Measurements from ENCODE around the gene MIPOL1.

Gene MIPOL1

GRCh38 chr14:37591311-37591940, 393.7 kb downstream of the MIPOL1 start:
- Histone ChIP-seq H3K36me3 (ENCODE audit: control insufficient read depth in 5 of 5, insufficient read depth in 5 of 5, low read length in 5 of 5) (no peaks in the 10 kb centered on the region), H3K27me3 (ENCODE audit: control insufficient read depth in 5 of 5, insufficient read depth in 4 of 5, low read length in 5 of 5) (peaks cover 53 to 79% (median 67%) of the 10 kb centered on the region in 5 donors), H3K9me3 (ENCODE audit: control insufficient read depth in 5 of 5, low read length in 5 of 5) (no peaks in the 10 kb centered on the region), H3K4me1 (ENCODE audit: control insufficient read depth in 5 of 5, insufficient read depth in 5 of 5, low read length in 5 of 5) (peaks cover 0 to 29% (median 24%) of the 10 kb centered on the region in 5 donors), H3K27ac (ENCODE audit: low read depth, low read length) (no peak overlapping the region), H3K9ac (ENCODE audit: low read length in 5 of 5) (no peak overlapping the region), H3K4me3 (ENCODE audit: low read depth in 1 of 5, low read length in 5 of 5) (no peak overlapping the region)

GRCh38 chr14:37591941-37592481, 394.3 kb downstream of the MIPOL1 start:
- Histone ChIP-seq H3K9ac (ENCODE audit: low read length in 5 of 5) (no peak overlapping the region), H3K9me3 (ENCODE audit: control insufficient read depth in 5 of 5, low read length in 5 of 5) (no peaks in the 10 kb centered on the region), H3K4me1 (ENCODE audit: control insufficient read depth in 5 of 5, insufficient read depth in 5 of 5, low read length in 5 of 5) (peaks cover 0 to 29% (median 24%) of the 10 kb centered on the region in 5 donors), H3K27me3 (ENCODE audit: control insufficient read depth in 5 of 5, insufficient read depth in 4 of 5, low read length in 5 of 5) (peaks cover 51 to 78% (median 70%) of the 10 kb centered on the region in 5 donors), H3K27ac (ENCODE audit: low read depth, low read length) (no peak overlapping the region), H3K36me3 (ENCODE audit: control insufficient read depth in 5 of 5, insufficient read depth in 5 of 5, low read length in 5 of 5) (no peaks in the 10 kb centered on the region), H3K4me3 (ENCODE audit: low read depth in 1 of 5, low read length in 5 of 5) (no peak overlapping the region)

- H3K27me3 ChIP-seq (ENCODE audit: control insufficient read depth in 5 of 5, insufficient read depth in 4 of 5, low read length in 5 of 5) = peaks cover 50 to 78% (median 72%) of the 10 kb centered on the region in 5 donors
- peaks cover 0 to 30% (median 27%) of the 10 kb centered on the region in 5 donors for H3K4me1 ChIP-seq (ENCODE audit: control insufficient read depth in 5 of 5, insufficient read depth in 5 of 5, low read length in 5 of 5)
- H3K36me3 ChIP-seq (ENCODE audit: control insufficient read depth in 5 of 5, insufficient read depth in 5 of 5, low read length in 5 of 5) = no peaks in the 10 kb centered on the region
- H3K9ac ChIP-seq (ENCODE audit: low read length in 5 of 5) = no peak overlapping the region
- no peak overlapping the region for H3K27ac ChIP-seq (ENCODE audit: low read depth, low read length)
- no peak overlapping the region for H3K4me3 ChIP-seq (ENCODE audit: low read depth in 1 of 5, low read length in 5 of 5)
- H3K9me3 ChIP-seq (ENCODE audit: control insufficient read depth in 5 of 5, low read length in 5 of 5) = no peaks in the 10 kb centered on the region
Measured at GRCh38 chr14:37592482-37593408, 395.0 kb downstream of the MIPOL1 start.

DNA sequence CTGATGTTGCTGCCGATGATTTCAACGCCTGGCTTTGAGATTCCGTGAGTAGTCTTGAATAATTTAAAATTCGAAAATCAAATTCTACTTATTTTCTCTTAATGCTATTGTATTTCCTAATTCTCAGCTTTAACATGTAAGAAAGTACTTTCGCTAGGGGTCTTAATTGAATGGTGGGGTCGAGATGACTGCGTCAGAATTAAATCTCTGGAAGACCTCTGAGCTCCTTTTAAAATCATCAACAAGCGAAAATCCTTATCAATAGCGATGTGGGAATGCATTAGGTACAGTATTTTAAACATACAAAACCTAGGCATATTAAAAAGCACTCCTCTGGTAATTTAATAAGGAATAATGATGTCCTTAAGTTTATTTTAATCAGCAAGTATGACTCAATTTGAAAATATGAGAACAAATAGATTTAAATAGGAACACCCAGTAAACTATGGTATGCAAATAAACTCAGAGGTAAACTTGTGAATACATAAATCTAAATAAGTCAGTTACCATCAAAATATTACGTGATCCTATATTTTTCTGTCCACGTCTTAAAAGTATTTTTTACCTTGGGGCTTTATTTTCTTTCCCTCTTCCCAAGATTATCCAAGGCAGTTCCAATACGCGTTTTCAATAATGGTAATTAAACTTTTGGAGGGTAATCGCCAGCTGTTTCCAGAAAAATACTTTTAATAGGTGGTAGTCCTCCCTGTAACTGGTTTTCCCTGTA, 395.9 kb downstream of the MIPOL1 start:
- Histone ChIP-seq H3K27me3 (ENCODE audit: control insufficient read depth in 5 of 5, insufficient read depth in 4 of 5, low read length in 5 of 5) (peaks cover 53 to 80% (median 75%) of the 10 kb centered on the region in 5 donors), H3K36me3 (ENCODE audit: control insufficient read depth in 5 of 5, insufficient read depth in 5 of 5, low read length in 5 of 5) (no peaks in the 10 kb centered on the region), H3K9me3 (ENCODE audit: control insufficient read depth in 5 of 5, low read length in 5 of 5) (no peaks in the 10 kb centered on the region), H3K27ac (ENCODE audit: low read depth, low read length) (no peak overlapping the region), H3K4me3 (ENCODE audit: low read depth in 1 of 5, low read length in 5 of 5) (peak overlapping the region in 4 of 5 donors; percentile 41 to 62 (median 54)), H3K9ac (ENCODE audit: low read length in 5 of 5) (no peak overlapping the region), H3K4me1 (ENCODE audit: control insufficient read depth in 5 of 5, insufficient read depth in 5 of 5, low read length in 5 of 5) (peaks cover 2 to 40% (median 32%) of the 10 kb centered on the region in 5 donors)

DNA sequence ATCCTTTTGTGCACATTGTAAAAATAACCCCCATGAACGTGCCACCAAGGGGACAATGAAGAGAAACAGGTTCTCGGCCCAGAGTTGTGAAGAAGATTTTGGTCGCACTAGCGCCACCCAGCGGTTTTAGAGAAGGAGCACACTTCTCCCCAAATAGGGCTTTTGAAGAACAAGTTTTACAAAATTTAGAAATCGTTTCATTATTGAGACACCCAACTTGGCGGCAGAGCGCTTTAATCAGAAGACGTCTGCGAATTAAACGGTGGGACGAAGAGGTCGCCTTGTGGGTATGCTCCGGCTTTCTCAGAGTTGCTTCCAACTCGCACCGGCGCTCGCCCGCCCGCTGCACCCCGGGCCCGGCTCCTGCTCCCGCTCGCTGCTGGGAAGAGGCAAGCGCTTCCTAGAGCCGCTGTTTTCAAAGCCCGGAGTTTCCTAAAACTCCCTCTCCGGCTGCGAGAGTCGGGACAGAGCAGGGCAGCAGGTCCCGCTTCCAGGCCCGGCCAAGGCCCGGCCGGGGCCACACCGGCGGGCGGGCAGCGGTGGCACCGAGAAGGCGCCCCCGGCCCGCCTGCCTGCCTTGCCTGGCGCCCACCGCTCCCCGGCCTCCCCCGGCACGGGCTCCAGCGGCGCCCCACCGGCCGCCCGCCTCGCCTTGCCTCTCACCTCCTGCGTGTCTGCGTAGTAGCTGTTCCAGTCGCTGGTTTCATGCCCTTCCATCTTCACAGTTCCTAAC, 396.7 kb downstream of the MIPOL1 start:
- Histone ChIP-seq H3K9me3 (ENCODE audit: control insufficient read depth in 5 of 5, low read length in 5 of 5) (no peaks in the 10 kb centered on the region), H3K27ac (ENCODE audit: low read depth, low read length) (no peak overlapping the region), H3K27me3 (ENCODE audit: control insufficient read depth in 5 of 5, insufficient read depth in 4 of 5, low read length in 5 of 5) (peaks cover 52 to 80% (median 76%) of the 10 kb centered on the region in 5 donors), H3K9ac (ENCODE audit: low read length in 5 of 5) (peak overlapping the region in 1 of 5 donors; percentile 56), H3K4me3 (ENCODE audit: low read depth in 1 of 5, low read length in 5 of 5) (peak overlapping the region; percentile 41 to 62 (median 59)), H3K4me1 (ENCODE audit: control insufficient read depth in 5 of 5, insufficient read depth in 5 of 5, low read length in 5 of 5) (peaks cover 2 to 47% (median 39%) of the 10 kb centered on the region in 5 donors), H3K36me3 (ENCODE audit: control insufficient read depth in 5 of 5, insufficient read depth in 5 of 5, low read length in 5 of 5) (no peaks in the 10 kb centered on the region)

DNA sequence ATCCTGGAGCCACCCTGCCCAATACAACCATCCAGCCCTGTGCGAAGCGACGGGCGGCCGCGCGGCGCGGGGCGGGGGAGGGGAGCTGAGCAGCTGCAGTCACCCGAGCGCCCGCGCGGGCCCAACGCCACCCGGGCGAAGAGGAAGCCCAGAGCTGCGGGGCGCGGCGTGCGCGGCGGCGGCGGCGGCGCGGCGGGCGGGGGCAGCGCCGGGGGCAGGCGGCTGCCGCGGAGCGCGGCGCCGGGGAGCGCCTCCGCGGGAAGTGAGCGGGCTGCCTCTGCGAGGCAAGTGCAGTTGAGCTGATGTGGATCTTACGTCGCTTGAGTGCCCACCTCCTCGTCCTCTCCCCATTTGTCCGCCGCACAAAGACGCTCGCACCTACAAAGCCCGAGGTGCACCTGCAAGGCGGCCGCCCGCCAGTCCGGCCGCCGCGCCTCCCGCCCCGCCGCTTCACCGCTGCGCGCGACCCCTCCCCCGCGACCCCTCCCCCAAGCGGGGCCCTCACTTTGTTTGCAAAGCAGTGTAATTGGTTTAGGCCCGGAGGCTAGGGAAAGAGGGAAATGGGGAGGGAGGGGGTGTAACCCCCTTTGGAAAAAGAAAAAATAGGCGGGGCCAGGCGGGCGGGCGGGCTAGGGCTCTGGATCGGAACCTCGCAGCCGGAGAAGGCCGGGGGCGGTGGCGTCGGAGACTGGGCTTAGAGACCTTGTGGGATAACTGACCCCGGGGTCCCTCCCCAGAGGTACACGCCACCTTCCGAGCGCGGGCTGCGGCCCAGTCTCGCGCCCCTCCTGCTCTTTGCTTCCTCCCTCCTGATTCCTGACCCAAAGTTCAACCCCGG, 397.5 kb downstream of the MIPOL1 start, which contains the start of the genes FOXA1 and TTC6:
FOXA1 (minus strand) TSS at position 279 of the 838 bp plus-strand sequence; CDS start at position 2, 277 bp downstream.
TTC6 (plus strand) TSS at position 659 of the 838 bp plus-strand sequence. CDS start 26,436 bp downstream, outside the sequence.
- Histone ChIP-seq H3K4me1 (ENCODE audit: control insufficient read depth in 5 of 5, insufficient read depth in 5 of 5, low read length in 5 of 5) (peaks cover 2 to 55% (median 47%) of the 10 kb centered on the region in 5 donors), H3K9me3 (ENCODE audit: control insufficient read depth in 5 of 5, low read length in 5 of 5) (no peaks in the 10 kb centered on the region), H3K36me3 (ENCODE audit: control insufficient read depth in 5 of 5, insufficient read depth in 5 of 5, low read length in 5 of 5) (no peaks in the 10 kb centered on the region), H3K27ac (ENCODE audit: low read depth, low read length) (no peak within 1 kb of the TSS), H3K27me3 (ENCODE audit: control insufficient read depth in 5 of 5, insufficient read depth in 4 of 5, low read length in 5 of 5) (peaks cover 60 to 84% (median 77%) of the 10 kb centered on the region in 5 donors), H3K9ac (ENCODE audit: low read length in 5 of 5) (peak within 1 kb of the TSS in 1 of 5 donors; percentile 56), H3K4me3 (ENCODE audit: low read depth in 1 of 5, low read length in 5 of 5) (peak within 1 kb of the TSS; percentile 41 to 62 (median 59))

DNA sequence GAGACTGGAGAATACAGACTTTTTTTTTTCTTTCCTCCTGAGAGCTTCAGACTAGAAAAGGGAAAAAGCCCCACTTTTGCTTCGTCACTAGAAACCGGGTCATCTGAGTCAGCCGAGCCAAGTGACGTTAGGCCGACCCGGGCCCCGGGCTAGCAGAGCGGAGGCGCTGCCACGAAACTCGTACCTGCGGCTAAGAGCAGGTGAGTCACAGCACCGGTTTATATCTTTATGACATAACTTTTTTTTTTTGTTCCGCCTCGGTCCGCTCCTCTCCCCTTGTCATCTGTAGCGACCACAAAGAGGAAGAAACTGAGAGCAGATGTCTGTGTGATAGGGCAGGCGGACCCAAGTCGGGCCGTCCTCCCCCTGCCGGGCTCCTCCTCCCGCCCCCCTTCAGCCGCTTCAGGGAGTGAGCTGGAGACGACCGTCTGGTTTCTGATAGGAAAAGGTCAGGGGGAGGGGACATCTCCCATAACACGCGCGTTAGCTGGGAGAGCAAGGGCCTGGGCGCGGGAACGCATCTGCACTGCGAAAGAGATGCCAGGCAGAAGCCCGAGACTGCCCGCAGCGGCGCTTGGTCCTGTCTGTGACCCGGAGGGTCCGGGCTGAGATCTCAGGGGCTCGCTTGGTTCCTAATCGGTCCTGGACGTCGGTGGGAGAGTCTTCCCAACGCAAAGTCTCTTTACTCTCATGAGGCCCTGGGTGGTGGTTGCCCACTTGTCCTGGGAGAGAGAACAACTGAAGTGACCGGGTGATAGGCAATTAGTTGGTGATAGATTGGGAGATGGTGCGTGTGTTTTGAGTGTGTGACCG, 398.3 kb downstream of the MIPOL1 start:
- no peak overlapping the region for H3K9ac ChIP-seq (ENCODE audit: low read length in 5 of 5)
- peaks cover 64 to 83% (median 76%) of the 10 kb centered on the region in 5 donors for H3K27me3 ChIP-seq (ENCODE audit: control insufficient read depth in 5 of 5, insufficient read depth in 4 of 5, low read length in 5 of 5)
- no peaks in the 10 kb centered on the region for H3K9me3 ChIP-seq (ENCODE audit: control insufficient read depth in 5 of 5, low read length in 5 of 5)

More for the DNA sequence above, 398.3 kb downstream of the MIPOL1 start:
- peaks cover 2 to 55% (median 47%) of the 10 kb centered on the region in 5 donors for H3K4me1 ChIP-seq (ENCODE audit: control insufficient read depth in 5 of 5, insufficient read depth in 5 of 5, low read length in 5 of 5)
- peak overlapping the region in 4 of 5 donors; percentile 21 to 62 (median 38) for H3K4me3 ChIP-seq (ENCODE audit: low read depth in 1 of 5, low read length in 5 of 5)
- no peak overlapping the region for H3K27ac ChIP-seq (ENCODE audit: low read depth, low read length)
- H3K36me3 ChIP-seq (ENCODE audit: control insufficient read depth in 5 of 5, insufficient read depth in 5 of 5, low read length in 5 of 5) = no peaks in the 10 kb centered on the region

All from subcutaneous abdominal adipose tissue (tissue), 5 donors.